WTC11 (cell line): ENCODE data around the gene RETSAT. TPM values are rescaled to one million over a fixed set of nuclear protein-coding genes. Genes with fewer than 3 reads are reported as not detected.

Experiments used
- ATAC-seq: fragments of 200-7000 bp; cut with Tn5 transposase; 2 replicates; pipeline ENCODE4 v1.10.0; 2021; ENCODE audit warnings: mild to moderate bottlenecking, moderate library complexity
- CTCF ChIA-PET: fragments of 300-600 bp; sonication (Branson Sonifier 250); formaldehyde crosslinking; loops from one replicate; lab custom pipeline; 2021; ENCODE audit warnings: antibody characterized with exemption; lab: Charles Lee
- POLR2A ChIA-PET: fragments of 350-600 bp; sonication (Branson Sonifier 250); formaldehyde crosslinking; loops from one replicate; lab custom pipeline; 2021; ENCODE audit warnings: antibody characterized with exemption; lab: Charles Lee
- DNase-seq: peaks from one replicate; pipeline ENCODE4 v3.0.0; 2021; ENCODE audit warnings: low spot score
- H3K27ac Mint-ChIP-seq: 2 replicates; pipeline ENCODE4 v1.8.0; 2021; ENCODE audit warnings: mixed read lengths
- H3K27me3 Mint-ChIP-seq: 2 replicates; pipeline ENCODE4 v1.8.0; 2021; ENCODE audit warnings: low read depth, mild to moderate bottlenecking, moderate library complexity, mixed read lengths
- H3K36me3 Mint-ChIP-seq: 2 replicates; pipeline ENCODE4 v1.8.0; 2021; ENCODE audit warnings: mixed read lengths
- H3K4me1 Mint-ChIP-seq: 2 replicates; pipeline ENCODE4 v1.8.0; 2022; ENCODE audit warnings: mixed read lengths
- H3K4me3 Mint-ChIP-seq: 2 replicates; pipeline ENCODE4 v1.8.0; 2021; ENCODE audit warnings: mild to moderate bottlenecking, moderate library complexity, mixed read lengths
- H3K9me3 Mint-ChIP-seq: 2 replicates; pipeline ENCODE4 v1.8.0; 2021; ENCODE audit warnings: mixed read lengths
- E2F4 ChIP-seq: sonication (generic); formaldehyde crosslinking; IDR thresholded peaks from 2 replicates; pipeline ENCODE4 v1.8.1; 2022; ENCODE audit warnings: low read depth, mild to moderate bottlenecking, moderate library complexity, missing genetic modification reagents, borderline replicate concordance
- ETV6 ChIP-seq: sonication (generic); formaldehyde crosslinking; IDR thresholded peaks from 2 replicates; pipeline ENCODE4 v1.8.1; 2022; ENCODE audit warnings: mild to moderate bottlenecking, missing genetic modification reagents
- HMGA2 ChIP-seq: fragments of 250-450 bp; sonication (Bioruptor Pico); IDR thresholded peaks from 2 replicates; pipeline ENCODE4 v1.4.0; 2021; ENCODE audit warnings: mild to moderate bottlenecking, moderate library complexity
- KAT7 ChIP-seq: sonication (generic); formaldehyde crosslinking; IDR thresholded peaks from 2 replicates; pipeline ENCODE4 v1.8.1; 2023; ENCODE audit warnings: missing genetic modification reagents, mild to moderate bottlenecking, borderline replicate concordance
- MAX ChIP-seq: sonication (generic); formaldehyde crosslinking; IDR thresholded peaks from 2 replicates; pipeline ENCODE4 v1.8.0; 2022; ENCODE audit warnings: mild to moderate bottlenecking, missing genetic modification reagents
- SMAD3 ChIP-seq: sonication (generic); formaldehyde crosslinking; IDR thresholded peaks from 2 replicates; pipeline ENCODE4 v1.8.0; 2022; ENCODE audit warnings: missing genetic modification reagents, mild to moderate bottlenecking, borderline replicate concordance
- ZMAT4 ChIP-seq: fragments of 250-450 bp; sonication (Bioruptor Pico); IDR thresholded peaks from 2 replicates; pipeline ENCODE4 v1.9.0; 2021; ENCODE audit warnings: mild to moderate bottlenecking
- ZNF317 ChIP-seq: sonication (generic); formaldehyde crosslinking; IDR thresholded peaks from 2 replicates; pipeline ENCODE4 v1.8.1; 2023; ENCODE audit warnings: low read depth, mild to moderate bottlenecking, moderate library complexity, missing genetic modification reagents, borderline replicate concordance
- ZNF396 ChIP-seq: fragments of 250-450 bp; sonication (Bioruptor Pico); IDR thresholded peaks from 2 replicates; pipeline ENCODE4 v1.8.0; 2021; ENCODE audit warnings: mild to moderate bottlenecking, moderate library complexity, borderline replicate concordance
- ZNF671 ChIP-seq: fragments of 250-450 bp; sonication (Bioruptor Pico); IDR thresholded peaks from 2 replicates; pipeline ENCODE4 v1.8.0; 2021; ENCODE audit warnings: mild to moderate bottlenecking
- total RNA-seq: library from RNA; stranded (reverse); gene quantifications from 3 replicates; pipeline ENCODE4 v1.2.3, GENCODE V29; 2021
- TF ChIP-seq, protein P1 (sequence below): sonication (generic); formaldehyde crosslinking; IDR thresholded peaks from 2 replicates; pipeline ENCODE4 v1.8.0; 2022; ENCODE audit warnings: mild to moderate bottlenecking, missing genetic modification reagents
- TF ChIP-seq, protein P2 (sequence below): sonication (generic); formaldehyde crosslinking; IDR thresholded peaks from 2 replicates; pipeline ENCODE4 v1.8.0; 2022; ENCODE audit warnings: mild to moderate bottlenecking, missing genetic modification reagents
- TF ChIP-seq, protein P3 (sequence below): sonication (generic); formaldehyde crosslinking; IDR thresholded peaks from 2 replicates; pipeline ENCODE4 v1.8.0; 2023; ENCODE audit warnings: mild to moderate bottlenecking, missing genetic modification reagents
- TF ChIP-seq, protein P4 (sequence below): sonication (generic); formaldehyde crosslinking; IDR thresholded peaks from 2 replicates; pipeline ENCODE4 v1.8.1; 2022; ENCODE audit warnings: mild to moderate bottlenecking, missing genetic modification reagents, moderate library complexity, borderline replicate concordance
- TF ChIP-seq, protein P5 (sequence below): sonication (generic); formaldehyde crosslinking; IDR thresholded peaks from 2 replicates; pipeline ENCODE4 v1.8.1; 2022; ENCODE audit warnings: missing genetic modification reagents, borderline replicate concordance
- TF ChIP-seq, protein P6 (sequence below): sonication (generic); formaldehyde crosslinking; IDR thresholded peaks from 2 replicates; pipeline ENCODE4 v1.8.0; 2022; ENCODE audit warnings: mild to moderate bottlenecking, missing genetic modification reagents
- TF ChIP-seq, protein P7 (sequence below): fragments of 250-450 bp; sonication (Bioruptor Pico); IDR thresholded peaks from 2 replicates; pipeline ENCODE4 v2.1.2; 2022; ENCODE audit warnings: mild to moderate bottlenecking, moderate library complexity

RETSAT gene
- total RNA-seq, 1 experiment from 2014 or later, result 24.4 TPM

DNA sequence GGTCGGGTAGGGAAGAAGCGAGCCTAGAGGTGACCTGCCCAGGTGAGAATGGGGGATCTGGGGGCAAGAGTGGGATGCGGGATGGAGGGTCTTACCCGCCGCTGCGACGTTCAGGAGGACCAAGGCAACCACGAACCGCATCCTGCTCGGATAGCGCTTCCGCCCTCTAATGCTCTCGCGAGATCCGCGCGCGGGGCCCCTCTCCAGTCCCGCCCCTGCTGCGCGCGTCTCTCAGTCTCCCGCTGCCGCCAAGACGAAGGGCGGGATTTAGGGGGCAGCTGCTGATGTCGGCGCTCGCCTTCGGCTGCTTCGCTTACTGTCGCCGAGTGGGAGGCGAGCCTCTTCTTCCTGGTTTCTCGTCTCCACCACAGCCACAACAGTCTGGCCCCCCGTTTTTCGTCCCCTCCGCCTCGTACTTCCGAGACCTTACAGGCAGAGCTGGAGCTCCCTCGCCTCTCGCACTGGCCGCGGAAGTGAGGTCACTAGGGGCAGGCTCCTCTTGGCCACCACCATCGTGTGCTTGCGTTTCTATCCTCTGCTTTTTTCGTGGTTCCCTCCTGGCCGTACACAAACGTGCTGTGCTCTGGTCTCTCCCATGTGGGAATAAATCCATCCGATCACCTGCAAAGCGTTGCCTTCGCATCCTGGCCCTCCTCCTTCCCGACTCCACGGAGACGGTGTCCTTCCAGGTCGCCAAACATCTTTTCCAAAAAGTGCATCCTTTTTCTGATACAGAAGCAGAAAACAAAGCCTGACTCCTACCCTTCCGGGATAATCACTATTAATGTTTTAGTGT is 26.3 kb downstream of the RETSAT start, which contains the start of gene TGOLN2 (continued):
- TF ChIP-seq ZNF396 (CRISPR knock-in tag), result no peak
- peak; percentile 87 for TF ChIP-seq ETV6
- TF ChIP-seq KAT7 (CRISPR knock-in tag), result no peak
- TF ChIP-seq, protein P1, sequence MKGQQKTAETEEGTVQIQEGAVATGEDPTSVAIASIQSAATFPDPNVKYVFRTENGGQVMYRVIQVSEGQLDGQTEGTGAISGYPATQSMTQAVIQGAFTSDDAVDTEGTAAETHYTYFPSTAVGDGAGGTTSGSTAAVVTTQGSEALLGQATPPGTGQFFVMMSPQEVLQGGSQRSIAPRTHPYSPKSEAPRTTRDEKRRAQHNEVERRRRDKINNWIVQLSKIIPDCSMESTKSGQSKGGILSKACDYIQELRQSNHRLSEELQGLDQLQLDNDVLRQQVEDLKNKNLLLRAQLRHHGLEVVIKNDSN (CRISPR knock-in tag), result 0 out of 2 replicates have a peak, but pooled peaks have one; percentile 37
- peak; percentile 35; the same call in 1 of the 2 replicates for TF ChIP-seq SMAD3
- TF ChIP-seq, protein P2, sequence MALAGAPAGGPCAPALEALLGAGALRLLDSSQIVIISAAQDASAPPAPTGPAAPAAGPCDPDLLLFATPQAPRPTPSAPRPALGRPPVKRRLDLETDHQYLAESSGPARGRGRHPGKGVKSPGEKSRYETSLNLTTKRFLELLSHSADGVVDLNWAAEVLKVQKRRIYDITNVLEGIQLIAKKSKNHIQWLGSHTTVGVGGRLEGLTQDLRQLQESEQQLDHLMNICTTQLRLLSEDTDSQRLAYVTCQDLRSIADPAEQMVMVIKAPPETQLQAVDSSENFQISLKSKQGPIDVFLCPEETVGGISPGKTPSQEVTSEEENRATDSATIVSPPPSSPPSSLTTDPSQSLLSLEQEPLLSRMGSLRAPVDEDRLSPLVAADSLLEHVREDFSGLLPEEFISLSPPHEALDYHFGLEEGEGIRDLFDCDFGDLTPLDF (CRISPR knock-in tag), result 0 out of 2 replicates have a peak, but pooled peaks have one; percentile 33
- TF ChIP-seq ZNF671 (CRISPR knock-in tag), result peak; percentile 62; the same call in 1 of the 2 replicates
- TF ChIP-seq, protein P3, sequence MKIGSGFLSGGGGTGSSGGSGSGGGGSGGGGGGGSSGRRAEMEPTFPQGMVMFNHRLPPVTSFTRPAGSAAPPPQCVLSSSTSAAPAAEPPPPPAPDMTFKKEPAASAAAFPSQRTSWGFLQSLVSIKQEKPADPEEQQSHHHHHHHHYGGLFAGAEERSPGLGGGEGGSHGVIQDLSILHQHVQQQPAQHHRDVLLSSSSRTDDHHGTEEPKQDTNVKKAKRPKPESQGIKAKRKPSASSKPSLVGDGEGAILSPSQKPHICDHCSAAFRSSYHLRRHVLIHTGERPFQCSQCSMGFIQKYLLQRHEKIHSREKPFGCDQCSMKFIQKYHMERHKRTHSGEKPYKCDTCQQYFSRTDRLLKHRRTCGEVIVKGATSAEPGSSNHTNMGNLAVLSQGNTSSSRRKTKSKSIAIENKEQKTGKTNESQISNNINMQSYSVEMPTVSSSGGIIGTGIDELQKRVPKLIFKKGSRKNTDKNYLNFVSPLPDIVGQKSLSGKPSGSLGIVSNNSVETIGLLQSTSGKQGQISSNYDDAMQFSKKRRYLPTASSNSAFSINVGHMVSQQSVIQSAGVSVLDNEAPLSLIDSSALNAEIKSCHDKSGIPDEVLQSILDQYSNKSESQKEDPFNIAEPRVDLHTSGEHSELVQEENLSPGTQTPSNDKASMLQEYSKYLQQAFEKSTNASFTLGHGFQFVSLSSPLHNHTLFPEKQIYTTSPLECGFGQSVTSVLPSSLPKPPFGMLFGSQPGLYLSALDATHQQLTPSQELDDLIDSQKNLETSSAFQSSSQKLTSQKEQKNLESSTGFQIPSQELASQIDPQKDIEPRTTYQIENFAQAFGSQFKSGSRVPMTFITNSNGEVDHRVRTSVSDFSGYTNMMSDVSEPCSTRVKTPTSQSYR (CRISPR knock-in tag), result no peak
- TF ChIP-seq, protein P4, sequence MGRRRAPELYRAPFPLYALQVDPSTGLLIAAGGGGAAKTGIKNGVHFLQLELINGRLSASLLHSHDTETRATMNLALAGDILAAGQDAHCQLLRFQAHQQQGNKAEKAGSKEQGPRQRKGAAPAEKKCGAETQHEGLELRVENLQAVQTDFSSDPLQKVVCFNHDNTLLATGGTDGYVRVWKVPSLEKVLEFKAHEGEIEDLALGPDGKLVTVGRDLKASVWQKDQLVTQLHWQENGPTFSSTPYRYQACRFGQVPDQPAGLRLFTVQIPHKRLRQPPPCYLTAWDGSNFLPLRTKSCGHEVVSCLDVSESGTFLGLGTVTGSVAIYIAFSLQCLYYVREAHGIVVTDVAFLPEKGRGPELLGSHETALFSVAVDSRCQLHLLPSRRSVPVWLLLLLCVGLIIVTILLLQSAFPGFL (CRISPR knock-in tag), result peak; percentile 40; the same call in 1 of the 2 replicates
- no peak for TF ChIP-seq HMGA2
- TF ChIP-seq, protein P5, sequence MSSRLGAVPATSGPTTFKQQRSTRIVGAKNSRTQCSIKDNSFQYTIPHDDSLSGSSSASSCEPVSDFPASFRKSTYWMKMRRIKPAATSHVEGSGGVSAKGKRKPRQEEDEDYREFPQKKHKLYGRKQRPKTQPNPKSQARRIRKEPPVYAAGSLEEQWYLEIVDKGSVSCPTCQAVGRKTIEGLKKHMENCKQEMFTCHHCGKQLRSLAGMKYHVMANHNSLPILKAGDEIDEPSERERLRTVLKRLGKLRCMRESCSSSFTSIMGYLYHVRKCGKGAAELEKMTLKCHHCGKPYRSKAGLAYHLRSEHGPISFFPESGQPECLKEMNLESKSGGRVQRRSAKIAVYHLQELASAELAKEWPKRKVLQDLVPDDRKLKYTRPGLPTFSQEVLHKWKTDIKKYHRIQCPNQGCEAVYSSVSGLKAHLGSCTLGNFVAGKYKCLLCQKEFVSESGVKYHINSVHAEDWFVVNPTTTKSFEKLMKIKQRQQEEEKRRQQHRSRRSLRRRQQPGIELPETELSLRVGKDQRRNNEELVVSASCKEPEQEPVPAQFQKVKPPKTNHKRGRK, result 0 out of 2 replicates have a peak, but pooled peaks have one; percentile 46
- TF ChIP-seq ZNF317 (CRISPR knock-in tag), result no peak
- 0 out of 2 replicates have a peak, but pooled peaks have one; percentile 68 for TF ChIP-seq E2F4
- TF ChIP-seq, all 79 proteins: peak for 28

GRCh38 chr2:85327160-85327821 is 27.0 kb downstream of the RETSAT start:
- Mint-ChIP-seq H3K27me3 (no peaks in the 10 kb centered on the region), H3K27ac (peak overlapping the region; percentile 100), H3K36me3 (peaks cover 34% of the 10 kb centered on the region), H3K4me1 (peaks cover 45% of the 10 kb centered on the region), H3K4me3 (peak overlapping the region; percentile 97), H3K9me3 (peaks cover 4% of the 10 kb centered on the region; the same call in 1 of the 2 replicates)
- peak; percentile 6 for ATAC-seq
- TF ChIP-seq, protein P6, sequence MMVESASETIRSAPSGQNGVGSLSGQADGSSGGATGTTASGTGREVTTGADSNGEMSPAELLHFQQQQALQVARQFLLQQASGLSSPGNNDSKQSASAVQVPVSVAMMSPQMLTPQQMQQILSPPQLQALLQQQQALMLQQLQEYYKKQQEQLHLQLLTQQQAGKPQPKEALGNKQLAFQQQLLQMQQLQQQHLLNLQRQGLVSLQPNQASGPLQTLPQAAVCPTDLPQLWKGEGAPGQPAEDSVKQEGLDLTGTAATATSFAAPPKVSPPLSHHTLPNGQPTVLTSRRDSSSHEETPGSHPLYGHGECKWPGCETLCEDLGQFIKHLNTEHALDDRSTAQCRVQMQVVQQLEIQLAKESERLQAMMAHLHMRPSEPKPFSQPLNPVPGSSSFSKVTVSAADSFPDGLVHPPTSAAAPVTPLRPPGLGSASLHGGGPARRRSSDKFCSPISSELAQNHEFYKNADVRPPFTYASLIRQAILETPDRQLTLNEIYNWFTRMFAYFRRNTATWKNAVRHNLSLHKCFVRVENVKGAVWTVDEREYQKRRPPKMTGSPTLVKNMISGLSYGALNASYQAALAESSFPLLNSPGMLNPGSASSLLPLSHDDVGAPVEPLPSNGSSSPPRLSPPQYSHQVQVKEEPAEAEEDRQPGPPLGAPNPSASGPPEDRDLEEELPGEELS (CRISPR knock-in tag), result 0 out of 2 replicates have a peak, but pooled peaks have one; percentile 1
- TF ChIP-seq ZMAT4 (CRISPR knock-in tag) (no peak), MAX (no peak)
- TF ChIP-seq, protein P2 (CRISPR knock-in tag), result no peak
- TF ChIP-seq, protein P7, sequence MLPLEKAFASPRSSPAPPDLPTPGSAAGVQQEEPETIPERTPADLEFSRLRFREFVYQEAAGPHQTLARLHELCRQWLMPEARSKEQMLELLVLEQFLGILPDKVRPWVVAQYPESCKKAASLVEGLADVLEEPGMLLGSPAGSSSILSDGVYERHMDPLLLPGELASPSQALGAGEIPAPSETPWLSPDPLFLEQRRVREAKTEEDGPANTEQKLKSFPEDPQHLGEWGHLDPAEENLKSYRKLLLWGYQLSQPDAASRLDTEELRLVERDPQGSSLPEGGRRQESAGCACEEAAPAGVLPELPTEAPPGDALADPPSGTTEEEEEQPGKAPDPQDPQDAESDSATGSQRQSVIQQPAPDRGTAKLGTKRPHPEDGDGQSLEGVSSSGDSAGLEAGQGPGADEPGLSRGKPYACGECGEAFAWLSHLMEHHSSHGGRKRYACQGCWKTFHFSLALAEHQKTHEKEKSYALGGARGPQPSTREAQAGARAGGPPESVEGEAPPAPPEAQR, result no peak
- CTCF ChIA-PET, result interaction anchor here (0.5 to 3.3 kb wide), 7 partner anchors 27 to 391 kb away, joined by 3 to 15 read pairs (median 5); no protein-coding TSS in a partner anchor
- POLR2A ChIA-PET, result interaction anchor here (2.0 kb wide), 1 partner anchor 27 kb away, joined by 11 read pairs; the partner anchor contains the start of genes ELMOD3 and RETSAT
- DNase-seq, result peak; percentile 32
